NCI-H226 (cell line): ENCODE data around the gene MCF2L.

ENCODE experiments used
- DNase-seq: peaks from one replicate; pipeline ENCODE4 v3.0.0-alpha.2; 2015

Gene MCF2L

GRCh38 chr13:113118261-113119021 is 149.4 kb downstream of the MCF2L start:
- no peak for DNase-seq

GRCh38 chr13:113119166-113119821 is 150.3 kb downstream of the MCF2L start:
- no peak for DNase-seq

GRCh38 chr13:113119822-113120189 is 150.8 kb downstream of the MCF2L start:
- no peak for DNase-seq

- no peak for DNase-seq
Observed at GRCh38 chr13:113120300-113121182, 151.5 kb downstream of the MCF2L start.

- DNase-seq: no peak
Observed at GRCh38 chr13:113121183-113121927, 152.3 kb downstream of the MCF2L start.

- no peak for DNase-seq
Observed at GRCh38 chr13:113121928-113122471, 153.0 kb downstream of the MCF2L start.

- DNase-seq: no peak
Observed at GRCh38 chr13:113122550-113123225, 153.7 kb downstream of the MCF2L start, which contains the start of gene F10. F10 (plus strand) TSS chr13:113122799; CDS start chr13:113122856, 57 bp downstream.

- DNase-seq: no peak
Observed at GRCh38 chr13:113123226-113124201, 154.5 kb downstream of the MCF2L start.

GRCh38 chr13:113124211-113124970 is 155.4 kb downstream of the MCF2L start:
- DNase-seq: no peak

- DNase-seq: no peak
Observed at GRCh38 chr13:113125506-113126264, 156.7 kb downstream of the MCF2L start.

- no peak for DNase-seq
Observed at GRCh38 chr13:113126265-113127150, 157.5 kb downstream of the MCF2L start.

GRCh38 chr13:113129480-113129879 is 160.5 kb downstream of the MCF2L start:
- DNase-seq: no peak

GRCh38 chr13:113129921-113130750 is 161.1 kb downstream of the MCF2L start:
- DNase-seq: no peak

GRCh38 chr13:113135281-113135760 is 166.3 kb downstream of the MCF2L start:
- no peak for DNase-seq

- DNase-seq: no peak
Observed at GRCh38 chr13:113137691-113138298, 168.8 kb downstream of the MCF2L start.
